HG02571 (cell line): ENCODE data around the gene FBXW8.

Experiments
- ATAC-seq: cut with Tn5 transposase; IDR thresholded peaks from one replicate; pipeline ENCODE4 v1.9.1; 2021; ENCODE audit warnings: mild to moderate bottlenecking, moderate library complexity; ENCODE audit not compliant: unreplicated experiment

Gene FBXW8

DNA sequence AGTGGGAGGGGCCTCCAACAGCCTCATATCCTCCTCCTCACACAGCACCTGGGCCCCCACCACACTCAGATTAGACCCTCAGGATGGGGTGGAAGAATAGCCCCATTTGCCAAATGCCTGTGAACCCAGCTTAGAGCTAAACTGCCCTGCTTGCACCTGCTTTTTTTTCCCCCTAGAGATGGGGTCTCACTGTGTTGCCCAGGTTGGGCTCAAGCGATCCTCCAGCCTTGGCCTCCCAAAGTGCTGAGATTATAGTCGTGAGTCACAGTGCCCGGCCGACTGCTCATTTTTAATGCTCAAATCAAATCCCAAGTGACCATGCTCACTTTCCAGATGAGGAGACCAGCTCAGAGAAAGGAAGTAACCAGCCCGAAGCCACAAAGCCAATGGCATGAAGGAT lies 161.4 kb downstream of the FBXW8 start:
- ATAC-seq, result no peak

DNA sequence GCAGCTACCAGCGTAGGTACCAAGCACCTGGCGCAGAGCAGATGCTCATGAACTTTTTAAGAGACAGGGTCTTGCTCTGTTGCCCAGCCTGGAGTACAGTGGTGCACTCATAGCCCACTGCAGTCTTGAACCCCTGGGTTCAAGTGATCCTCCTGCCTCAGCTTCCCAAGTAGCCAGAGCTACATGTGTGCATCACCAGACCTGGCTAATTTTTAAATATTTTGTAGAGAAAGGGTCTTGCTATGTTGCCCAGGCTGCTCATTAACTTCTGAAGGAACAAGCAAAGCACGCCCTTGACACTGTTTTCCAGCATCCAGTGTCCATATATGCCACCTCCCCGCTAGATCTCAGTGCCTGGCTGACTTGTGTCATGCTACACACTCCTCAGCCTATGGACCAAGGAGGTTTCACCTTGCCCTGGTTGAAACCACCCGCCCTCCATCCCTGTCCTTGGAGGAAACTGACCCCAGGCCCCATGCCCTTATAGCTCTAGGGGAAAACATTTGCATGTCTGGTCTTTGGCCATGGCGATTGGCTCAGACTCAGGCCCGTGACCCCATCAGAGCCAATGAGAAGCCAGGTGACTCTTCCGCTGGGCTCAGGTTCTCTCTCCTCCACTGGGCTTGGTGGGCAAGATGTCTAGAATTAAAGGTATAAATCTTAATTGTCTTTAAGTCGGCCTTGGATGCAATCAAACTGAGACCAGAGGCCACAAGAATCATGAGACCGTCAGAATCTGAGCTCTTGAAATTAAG lies 162.2 kb downstream of the FBXW8 start:
- ATAC-seq, result no peak

DNA sequence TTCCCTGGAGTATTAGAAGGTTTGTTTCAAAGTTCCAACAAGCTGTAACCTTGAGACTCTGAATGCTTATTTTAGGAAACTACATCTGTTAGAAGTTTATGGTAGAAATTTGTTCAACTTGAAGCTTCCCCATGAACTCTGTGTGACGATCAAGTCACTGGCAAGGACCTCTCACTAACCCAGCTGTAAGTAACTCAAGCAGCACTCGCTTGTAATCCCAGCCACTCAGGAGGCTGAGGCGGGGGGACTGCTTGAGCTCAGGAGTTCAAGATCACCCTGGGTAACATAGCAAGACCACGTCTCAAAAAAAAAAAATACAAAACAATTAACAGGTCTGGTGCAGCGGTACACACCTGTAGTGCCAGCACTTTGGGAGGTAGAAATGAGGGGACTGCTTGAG lies 162.9 kb downstream of the FBXW8 start:
- no peak for ATAC-seq

DNA sequence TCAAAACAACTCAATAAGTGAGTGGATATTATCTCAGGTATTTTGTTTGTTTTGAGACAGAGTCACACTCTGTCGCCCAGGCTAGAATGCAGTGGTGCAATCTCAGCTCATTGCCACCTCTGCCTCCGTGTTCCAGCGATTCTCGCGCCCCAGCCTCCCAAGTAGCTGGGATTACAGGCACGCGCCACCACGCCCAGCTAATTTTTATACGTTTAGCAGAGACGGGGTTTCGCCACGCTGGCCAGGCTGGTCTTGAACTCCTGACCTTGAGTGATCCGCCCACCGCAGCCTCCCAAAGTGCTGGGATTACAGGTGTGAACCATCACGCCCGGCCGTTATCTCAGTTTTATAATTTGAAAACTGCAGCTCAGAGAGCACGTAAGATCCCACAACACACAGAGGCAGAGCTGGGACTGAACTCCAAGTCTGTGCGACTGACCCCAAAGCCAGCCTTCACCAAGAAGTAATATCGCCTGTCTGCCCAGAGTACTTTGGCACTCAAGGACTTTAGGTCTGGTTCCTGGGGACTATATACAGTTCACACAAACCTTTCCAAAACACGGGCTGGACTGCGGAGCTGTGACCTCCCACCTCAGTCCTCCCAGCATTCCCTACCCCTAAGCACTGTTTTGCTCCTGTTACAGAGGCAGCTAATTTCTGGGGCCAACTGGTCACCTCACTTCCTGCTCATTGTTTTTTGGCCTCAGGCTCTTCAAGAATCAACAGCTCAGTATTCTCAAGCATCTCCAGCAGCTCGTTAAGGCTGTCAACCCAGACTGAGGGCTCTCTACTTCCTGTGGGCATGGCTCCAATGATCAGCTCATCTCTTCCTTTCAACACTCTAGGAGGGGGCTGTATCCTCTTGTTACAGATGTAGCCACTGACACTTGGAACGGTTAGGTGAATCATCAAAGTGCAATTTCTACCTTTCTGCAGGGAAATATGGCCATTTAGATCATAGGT lies 165.9 kb downstream of the FBXW8 start:
- no peak for ATAC-seq

DNA sequence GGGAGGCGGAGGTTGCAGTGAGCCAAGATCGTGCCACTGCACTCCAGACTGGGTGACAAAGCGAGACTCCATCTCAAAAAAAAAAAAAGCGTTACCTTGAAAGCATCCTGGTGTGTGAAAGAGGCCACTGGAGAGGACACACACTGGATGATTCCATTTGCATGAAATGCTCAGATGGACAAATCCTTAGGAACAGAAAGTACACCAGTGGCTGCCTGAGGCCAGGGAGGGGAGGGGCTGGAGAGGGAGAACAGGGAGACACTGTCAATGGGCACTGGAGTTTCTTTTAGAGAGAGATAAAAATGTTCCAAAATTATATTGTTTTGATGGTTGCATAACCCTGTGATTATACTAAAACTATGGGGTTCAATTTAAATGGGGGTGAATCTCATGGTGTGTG lies 168.7 kb downstream of the FBXW8 start:
- no peak for ATAC-seq

DNA sequence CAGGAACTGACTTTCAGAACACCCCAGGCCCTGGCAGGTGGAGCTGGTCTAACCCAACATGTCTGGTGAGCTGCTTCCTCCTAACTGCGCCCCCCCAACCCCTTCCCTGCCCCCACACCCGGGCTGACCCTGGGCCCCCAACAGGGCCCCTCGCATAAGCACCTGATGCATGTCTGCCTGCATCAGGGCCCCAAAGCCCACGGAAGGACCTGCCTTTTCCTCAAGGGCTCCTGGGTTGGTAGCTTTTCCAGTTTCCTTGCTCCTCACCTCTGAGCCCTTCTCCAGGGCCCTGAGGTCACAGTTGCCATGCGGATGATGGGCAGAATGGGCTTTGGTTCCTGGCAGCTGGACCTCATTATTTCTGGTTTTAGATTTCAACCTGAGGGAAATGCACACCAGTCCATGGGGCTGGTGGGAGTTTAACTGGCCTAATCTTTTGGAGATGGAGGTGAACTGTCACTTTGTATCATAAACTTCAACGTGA lies 170.0 kb downstream of the FBXW8 start:
- no peak for ATAC-seq
